NCI-H128 (cell line): ENCODE measurements around the gene BUD23.
A peak's percentile ranks its signal among the peaks of the same experiment; 100 is the strongest.
"Not testable (repeated sequence)": the region's sequence is repeated elsewhere in the genome, so short reads cannot be mapped to it uniquely, and the experiment has no call there.

Experiments used
- DNase-seq: peaks from one replicate; lab custom pipeline; 2025; ENCODE audit not compliant: unreplicated experiment; lab: John Stamatoyannopoulos, UW

The BUD23 gene

GRCh38 chr7:73718905-73719805 lies 35.8 kb downstream of the BUD23 start, which contains the start of gene STX1A:
Gene STX1A (minus strand): TSS chr7:73719669. CDS start chr7:73719631, 38 bp downstream.
- DNase-seq = no peak

GRCh38 chr7:73719806-73720169 lies 36.4 kb downstream of the BUD23 start:
- no peak for DNase-seq

- DNase-seq = not testable (repeated sequence)
Observed at GRCh38 chr7:73720443-73720842, 37.0 kb downstream of the BUD23 start.

GRCh38 chr7:73721377-73721817 lies 38.0 kb downstream of the BUD23 start:
- DNase-seq = no peak

- DNase-seq = not testable (repeated sequence)
Observed at GRCh38 chr7:73722182-73722581, 38.8 kb downstream of the BUD23 start.

GRCh38 chr7:73722785-73723184 lies 39.4 kb downstream of the BUD23 start:
- no peak for DNase-seq

GRCh38 chr7:73723813-73724212 lies 40.4 kb downstream of the BUD23 start:
- DNase-seq = no peak

- DNase-seq = no peak
Observed at GRCh38 chr7:73726083-73726466, 42.7 kb downstream of the BUD23 start.

- DNase-seq = no peak
Observed at GRCh38 chr7:73727952-73728351, 44.6 kb downstream of the BUD23 start.

- no peak for DNase-seq
Observed at GRCh38 chr7:73728551-73728950, 45.2 kb downstream of the BUD23 start.

- DNase-seq = no peak
Observed at GRCh38 chr7:73730485-73730884, 47.1 kb downstream of the BUD23 start.

GRCh38 chr7:73732397-73732796 lies 49.0 kb downstream of the BUD23 start:
- no peak for DNase-seq

- peak; percentile 71 for DNase-seq
Observed at GRCh38 chr7:73734619-73735527, 51.5 kb downstream of the BUD23 start.

- no peak for DNase-seq
Observed at GRCh38 chr7:73735528-73735905, 52.1 kb downstream of the BUD23 start.

GRCh38 chr7:73736885-73737284 lies 53.5 kb downstream of the BUD23 start:
- DNase-seq = no peak

- DNase-seq = no peak
Observed at GRCh38 chr7:73737491-73738219, 54.3 kb downstream of the BUD23 start.

GRCh38 chr7:73738220-73738611 lies 54.8 kb downstream of the BUD23 start:
- no peak for DNase-seq

- DNase-seq = peak; percentile 97
Observed at GRCh38 chr7:73738612-73739386, 55.4 kb downstream of the BUD23 start, which contains the start of gene ABHD11. Gene ABHD11 (minus strand): TSS chr7:73738802. CDS start chr7:73738770, 32 bp downstream.

GRCh38 chr7:73739387-73739767 lies 56.0 kb downstream of the BUD23 start:
- DNase-seq = no peak

- DNase-seq = no peak
Observed at GRCh38 chr7:73740212-73740611, 56.8 kb downstream of the BUD23 start.
